NT2/D1 (cell line): Measurements from ENCODE around the gene ECHS1.
"Not testable (repeated sequence)": the region's sequence is repeated elsewhere in the genome, so short reads cannot be mapped to it uniquely, and the experiment has no call there.

Experiments
- YY1 ChIP-seq: IDR thresholded peaks from 2 replicates; pipeline ENCODE4 v1.6.1; 2011; ENCODE audit not compliant: insufficient read length, insufficient read depth
- ZNF274 ChIP-seq: IDR thresholded peaks from 2 replicates; pipeline ENCODE4 v1.6.1; 2011; ENCODE audit warnings: mild to moderate bottlenecking, low read depth, low read length

DNA sequence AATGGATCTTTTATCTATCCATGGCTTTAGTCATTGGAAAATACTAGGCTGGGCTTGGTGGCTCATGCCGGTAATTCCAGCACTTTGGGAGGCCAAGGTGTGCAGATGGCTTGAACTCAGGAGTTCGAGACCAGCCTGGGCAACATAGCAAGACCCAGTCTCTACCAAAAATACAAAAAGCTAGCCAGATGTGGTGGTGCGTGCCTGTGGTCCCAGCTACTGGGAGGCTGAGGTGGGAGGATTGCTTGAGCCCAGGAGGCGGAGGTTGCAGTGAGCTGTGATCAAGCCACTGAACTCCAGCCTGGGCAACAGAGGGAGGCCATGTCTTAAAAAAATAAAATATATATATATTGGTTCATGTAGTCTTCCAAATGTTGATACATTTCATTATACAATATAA is 13.8 kb upstream of the ECHS1 start:
- not testable (repeated sequence) for TF ChIP-seq YY1, ZNF274
